HG03460 (cell line): ENCODE data around the gene EFNA5.
A peak's percentile ranks its signal among the peaks of the same experiment; 100 is the strongest.
"Not testable (repeated sequence)": the region's sequence is repeated elsewhere in the genome, so short reads cannot be mapped to it uniquely, and the experiment has no call there.

Source experiments
- ATAC-seq: cut with Tn5 transposase; IDR thresholded peaks from one replicate; pipeline ENCODE4 v1.9.1; 2021; ENCODE audit not compliant: unreplicated experiment

The EFNA5 gene

DNA sequence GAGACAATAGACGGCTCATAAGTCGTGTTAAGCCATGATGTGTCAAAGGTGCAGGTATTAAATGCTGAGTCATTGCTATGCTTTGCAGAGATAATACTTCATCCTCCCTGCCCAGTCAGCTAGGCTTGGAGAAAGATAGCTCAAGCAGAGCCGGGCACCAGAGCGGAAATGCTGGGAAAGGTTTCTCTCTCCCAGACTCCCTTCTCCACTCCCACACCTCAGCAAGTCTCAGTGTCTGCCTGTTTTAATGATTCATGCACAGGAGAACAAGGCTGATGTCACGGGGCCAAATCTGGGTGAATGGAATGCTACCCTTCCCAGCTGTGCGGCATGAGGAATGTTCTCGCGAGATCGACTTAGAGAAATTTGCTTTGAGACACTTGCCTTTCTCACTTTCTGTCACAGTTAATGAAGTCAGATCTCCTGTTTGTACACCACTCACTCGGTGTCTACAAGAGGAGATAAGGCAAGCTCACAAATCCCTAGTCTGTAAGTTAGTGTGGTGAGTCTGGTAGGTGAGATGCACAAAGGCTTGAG lies 204.4 kb downstream of the EFNA5 start:
- no peak for ATAC-seq

GRCh38 chr5:107464876-107465275 lies 205.9 kb downstream of the EFNA5 start:
- no peak for ATAC-seq

DNA sequence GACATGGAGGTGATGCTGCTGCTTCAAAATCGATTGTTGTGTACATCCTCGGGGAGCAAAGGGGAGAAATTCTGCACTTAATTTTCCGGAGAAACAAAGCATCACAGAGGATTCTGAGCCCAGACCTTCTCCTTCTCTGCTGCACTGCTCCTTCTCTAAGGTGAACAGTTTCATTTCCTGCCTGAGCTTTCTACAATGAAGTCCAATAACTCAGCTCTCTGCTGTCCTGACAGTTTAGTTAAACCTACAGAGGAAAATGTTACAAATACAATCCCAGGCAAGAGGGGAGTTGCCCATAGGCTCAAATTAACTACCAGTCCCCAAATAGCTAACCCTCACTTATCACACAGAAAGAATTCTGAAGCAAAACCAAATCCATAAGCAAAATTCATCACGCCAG lies 206.3 kb downstream of the EFNA5 start:
- no peak for ATAC-seq

DNA sequence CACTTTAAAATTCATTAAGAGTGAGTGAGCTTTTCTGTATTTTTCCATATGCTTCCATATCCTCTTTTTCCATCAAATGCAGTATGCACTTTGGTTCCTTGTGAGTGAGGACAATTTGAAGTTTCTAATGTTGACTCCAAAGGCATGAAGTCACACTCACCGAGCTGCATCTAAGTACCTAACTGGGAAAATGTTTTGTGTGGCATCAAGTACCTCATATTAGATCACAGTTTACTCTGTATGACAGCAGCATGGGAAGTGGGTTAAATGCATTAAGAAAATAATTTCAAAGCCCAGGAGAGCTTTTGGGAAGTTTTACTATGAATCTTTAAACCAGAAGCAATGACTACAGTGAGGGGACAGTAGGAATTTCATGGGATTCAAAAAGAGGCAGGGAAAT lies 207.0 kb downstream of the EFNA5 start:
- no peak for ATAC-seq

DNA sequence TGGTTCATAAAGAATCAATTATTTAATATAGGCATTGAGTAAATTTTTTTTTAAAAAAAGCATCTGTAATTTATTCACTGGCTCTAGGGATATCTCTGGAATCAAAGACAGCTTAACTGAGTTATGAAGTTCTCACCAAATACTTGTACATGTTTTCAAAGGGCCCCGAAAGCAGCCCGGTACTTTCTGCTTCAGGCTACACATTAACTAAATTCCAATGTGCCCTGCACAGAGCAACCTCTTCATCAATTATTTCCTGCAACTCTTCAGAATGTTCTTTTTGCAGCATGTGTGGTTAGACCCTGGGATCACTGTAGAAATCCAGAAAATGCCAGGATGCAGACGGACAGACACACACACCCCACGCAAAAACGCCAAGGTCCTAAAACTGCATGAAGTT lies 209.0 kb downstream of the EFNA5 start:
- ATAC-seq, result no peak

- no peak for ATAC-seq
Observed at GRCh38 chr5:107460789-107461188, 209.9 kb downstream of the EFNA5 start.

- ATAC-seq, result no peak
Observed at GRCh38 chr5:107459605-107460004, 211.1 kb downstream of the EFNA5 start.

DNA sequence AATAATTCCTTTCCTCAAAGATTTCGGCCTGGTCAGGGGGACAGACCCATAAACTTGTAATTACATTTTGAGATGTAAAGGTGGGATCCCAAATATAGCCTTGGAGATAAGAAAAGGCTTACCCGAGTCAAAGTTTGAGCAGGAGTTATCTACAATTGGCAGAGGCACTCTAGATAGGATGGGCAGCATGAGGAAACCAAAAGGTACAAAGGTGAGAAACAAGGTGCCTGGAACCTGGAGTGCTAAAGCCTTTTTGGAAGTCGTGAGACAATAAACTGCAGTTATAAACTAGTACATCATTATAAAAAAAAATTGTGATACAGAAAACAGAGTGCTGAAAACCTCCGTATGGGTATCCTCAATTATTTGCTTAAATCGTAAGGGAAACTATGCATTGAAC lies 212.4 kb downstream of the EFNA5 start:
- ATAC-seq, result no peak

- ATAC-seq, result no peak
Observed at GRCh38 chr5:107457881-107458280, 212.9 kb downstream of the EFNA5 start.

DNA sequence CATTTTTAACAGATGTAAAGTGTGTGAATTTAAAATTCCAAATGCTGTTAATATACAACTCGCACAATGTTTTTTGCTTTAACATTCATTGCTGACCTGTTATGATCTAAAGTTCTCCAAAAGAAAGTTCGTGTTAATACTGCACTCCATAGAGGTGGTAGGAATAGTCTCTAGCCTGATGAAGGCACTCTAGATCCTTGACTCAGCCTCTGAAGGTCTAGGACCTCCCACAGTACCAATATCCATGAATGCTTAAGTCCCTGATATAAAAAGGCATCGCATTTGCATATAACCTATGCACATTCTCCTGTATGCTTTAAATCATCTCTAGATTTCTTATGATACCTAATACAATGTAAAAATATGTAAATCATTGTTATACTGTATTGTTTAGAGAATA lies 213.6 kb downstream of the EFNA5 start:
- ATAC-seq, result no peak

- peak; percentile 80 for ATAC-seq
Observed at GRCh38 chr5:107456281-107456715, 214.4 kb downstream of the EFNA5 start.

- ATAC-seq, result no peak
Observed at GRCh38 chr5:107455111-107455544, 215.6 kb downstream of the EFNA5 start.

DNA sequence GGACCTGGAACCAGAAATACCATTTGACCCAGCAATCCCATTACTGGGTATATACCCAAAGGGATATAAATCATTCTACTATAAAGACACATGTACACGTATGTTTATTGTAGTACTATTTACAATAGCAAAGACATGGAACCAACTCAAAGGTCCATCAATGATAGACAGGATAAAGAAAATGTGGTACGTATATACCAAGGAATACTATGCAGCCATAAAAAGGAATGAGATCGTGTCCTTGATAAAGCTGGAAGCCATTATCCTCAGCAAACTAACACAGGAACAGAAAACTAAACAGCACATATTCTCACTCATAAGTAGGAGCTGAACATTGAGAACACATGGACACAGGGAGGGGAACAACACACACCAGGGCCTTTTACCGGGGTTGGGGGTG lies 218.9 kb downstream of the EFNA5 start:
- ATAC-seq, result not testable (repeated sequence)

DNA sequence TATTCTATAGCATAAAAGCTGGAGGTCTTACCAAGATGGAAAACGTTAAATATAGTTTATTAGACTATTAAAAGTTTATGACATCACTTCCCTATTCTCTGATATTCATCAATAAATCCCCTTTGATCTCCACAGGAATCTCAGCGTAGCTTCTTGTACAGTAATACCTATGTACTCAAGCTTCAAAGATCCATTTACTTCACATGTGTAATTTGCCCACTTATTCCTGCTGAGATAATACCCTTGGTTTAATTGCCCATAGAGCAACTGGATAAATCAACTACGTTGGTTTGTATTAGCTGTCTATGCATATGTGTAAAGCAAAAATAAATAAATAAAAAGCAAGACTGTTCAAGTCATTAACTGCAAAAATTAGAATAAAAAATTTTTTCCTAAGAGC lies 219.7 kb downstream of the EFNA5 start:
- no peak for ATAC-seq

DNA sequence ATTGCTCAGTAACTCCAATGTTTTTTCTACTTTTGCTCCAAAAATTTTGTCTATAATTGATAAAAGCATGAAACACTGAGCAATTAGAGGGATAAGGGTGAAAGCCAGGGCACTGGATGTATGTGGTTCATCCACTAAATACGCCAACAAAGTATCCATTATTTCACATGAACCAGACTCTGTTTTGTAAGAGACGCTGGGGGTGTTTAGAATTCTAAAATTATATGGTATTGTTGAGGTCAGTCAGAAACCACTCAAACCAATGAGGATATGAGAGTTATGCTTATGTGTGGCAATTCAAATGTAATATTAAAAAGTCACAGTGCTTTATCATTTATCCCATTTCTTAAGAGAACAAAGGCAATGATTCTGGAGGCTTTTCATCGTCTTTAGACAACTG lies 220.2 kb downstream of the EFNA5 start:
- ATAC-seq, result no peak

GRCh38 chr5:107449369-107449768 lies 221.4 kb downstream of the EFNA5 start:
- no peak for ATAC-seq

DNA sequence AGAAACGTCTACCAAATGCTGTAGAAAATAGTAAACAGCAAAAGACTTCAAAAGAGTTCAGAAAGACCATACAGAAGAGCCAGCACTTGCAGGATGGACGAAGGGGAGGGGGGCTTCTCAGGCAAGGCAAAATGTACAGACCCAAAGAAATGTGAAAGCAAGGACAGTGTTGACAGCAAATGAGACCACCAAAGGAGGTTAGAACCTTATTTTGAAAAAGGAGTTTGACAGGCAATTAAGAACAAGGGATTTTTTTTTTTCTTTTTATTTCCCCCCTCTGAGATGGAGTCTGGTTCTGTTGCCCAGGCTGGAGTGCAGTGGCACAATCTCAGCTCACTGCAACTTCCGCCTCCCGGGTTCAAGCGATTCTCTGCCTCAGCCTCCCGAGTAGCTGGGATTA lies 223.2 kb downstream of the EFNA5 start:
- no peak for ATAC-seq

DNA sequence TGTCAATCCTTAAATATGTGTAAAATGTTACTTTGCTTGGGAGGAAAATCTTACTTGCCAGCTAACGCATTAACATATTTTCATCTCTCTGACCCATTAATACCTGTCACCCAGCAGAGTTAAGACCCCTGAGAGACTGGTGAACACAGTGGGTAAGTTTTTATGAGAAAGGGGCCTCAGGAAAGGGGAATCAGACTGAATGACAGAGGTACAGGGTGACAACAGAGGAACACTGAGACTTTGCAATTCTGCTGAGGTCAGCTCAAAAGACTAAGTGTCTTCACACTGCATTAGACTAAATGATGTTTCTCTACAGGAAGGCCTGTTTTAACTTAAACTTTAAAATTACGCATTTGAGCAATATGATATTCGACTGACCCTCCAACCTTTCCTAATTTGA lies 223.8 kb downstream of the EFNA5 start:
- no peak for ATAC-seq

DNA sequence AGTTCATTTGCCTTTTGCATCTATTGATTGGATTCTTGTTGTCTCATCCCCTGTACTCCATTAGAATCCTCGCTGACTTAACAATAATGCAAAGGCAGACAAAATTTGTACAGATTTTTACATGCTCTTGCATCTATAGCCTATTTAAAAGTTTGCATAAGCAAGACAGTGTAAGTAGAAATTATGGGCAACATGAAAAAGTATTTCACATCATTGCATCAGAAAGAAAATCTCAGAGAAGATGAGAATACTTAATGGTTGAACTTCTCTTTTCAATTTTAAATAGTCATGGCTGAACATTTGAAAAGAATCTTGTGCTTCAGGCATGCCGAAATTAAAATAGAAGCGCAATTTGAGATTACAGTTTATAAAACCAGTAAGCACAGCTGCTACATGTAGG lies 226.4 kb downstream of the EFNA5 start:
- ATAC-seq, result no peak

DNA sequence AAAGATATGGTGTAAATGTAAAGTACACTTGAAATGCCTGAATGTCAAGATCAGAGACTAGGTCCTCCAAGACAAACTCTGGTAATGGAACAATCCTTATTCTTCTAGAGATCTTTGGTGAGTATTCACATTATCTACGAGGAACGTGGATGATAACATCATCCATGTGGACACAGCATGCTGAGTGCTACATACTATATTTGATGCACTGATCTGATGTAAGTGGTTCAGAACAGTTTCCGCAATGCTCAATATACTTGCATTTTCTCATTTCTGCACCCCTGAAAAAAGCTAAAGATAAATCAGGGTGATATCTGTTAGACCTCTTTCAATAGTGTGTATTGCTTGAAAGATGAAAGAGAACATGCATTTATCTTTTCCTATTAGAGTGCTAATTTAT lies 226.8 kb downstream of the EFNA5 start:
- ATAC-seq, result no peak

DNA sequence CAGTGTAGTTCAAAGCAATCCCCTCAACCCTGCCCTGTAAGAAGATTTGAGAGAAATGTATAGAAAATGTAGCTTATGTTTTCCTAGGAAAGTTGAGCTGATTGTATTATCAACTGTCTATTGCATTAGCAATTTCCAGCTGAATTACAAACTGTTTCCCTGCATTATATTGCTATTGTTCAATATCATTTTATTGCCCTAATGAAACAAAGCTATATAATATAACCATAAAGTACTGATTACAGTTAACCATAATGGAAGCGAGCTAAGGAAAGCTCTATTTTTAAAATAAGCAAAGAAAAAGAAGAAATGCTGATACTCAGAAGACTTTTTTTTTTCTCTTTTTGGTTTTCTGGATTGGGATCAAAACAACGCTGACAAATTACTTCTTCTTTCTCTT lies 228.3 kb downstream of the EFNA5 start:
- no peak for ATAC-seq

DNA sequence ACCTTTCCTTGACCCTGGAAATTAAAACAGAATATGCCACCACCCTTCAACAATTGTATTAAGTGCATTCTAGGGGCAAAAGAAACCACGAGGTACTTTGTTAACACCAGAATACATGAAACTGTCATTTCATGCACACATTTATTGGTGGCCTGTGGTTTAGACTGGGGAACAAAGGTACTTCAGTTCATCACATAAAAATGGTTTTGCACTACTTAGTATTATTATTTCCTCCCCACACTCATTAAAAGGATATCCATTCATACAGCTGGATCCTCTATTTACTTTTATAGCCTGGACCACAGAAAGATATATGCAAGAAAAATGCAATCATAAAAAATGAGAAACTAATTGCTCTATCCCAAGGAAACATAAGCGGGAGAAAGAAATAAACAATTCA lies 230.9 kb downstream of the EFNA5 start:
- no peak for ATAC-seq

DNA sequence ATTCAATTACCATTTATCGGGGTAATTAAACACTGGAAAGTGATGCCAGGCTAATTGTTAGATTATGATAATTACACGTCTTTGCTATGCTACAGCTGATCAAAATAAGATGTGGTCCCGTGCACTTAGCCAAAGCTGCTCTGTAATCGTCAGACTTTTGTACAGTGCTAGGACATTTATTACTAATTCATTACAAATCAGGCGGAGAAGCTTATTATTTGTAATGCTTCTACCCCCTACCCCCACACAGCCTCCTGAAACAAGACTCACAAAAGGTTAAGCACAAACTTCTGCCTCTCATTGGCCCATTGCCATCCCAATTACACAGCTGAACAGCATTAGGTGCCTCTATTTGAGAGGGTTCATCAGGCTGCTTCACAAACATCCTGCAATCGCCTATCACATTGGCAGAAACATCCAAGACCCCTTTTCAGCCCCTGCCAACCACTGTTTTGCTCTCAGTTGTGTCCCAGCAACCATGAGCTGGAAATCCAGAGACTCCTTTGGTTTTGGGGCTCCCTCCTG lies 232.7 kb downstream of the EFNA5 start:
- ATAC-seq, result no peak
